OCI-M2 (cell line): ENCODE data around the gene OPALIN.
A peak's percentile ranks its signal among the peaks of the same experiment; 100 is the strongest.

Experiments
- DNase-seq: peaks from one replicate; lab custom pipeline; 2025; ENCODE audit not compliant: unreplicated experiment; lab: John Stamatoyannopoulos, UW

OPALIN gene, protein sequence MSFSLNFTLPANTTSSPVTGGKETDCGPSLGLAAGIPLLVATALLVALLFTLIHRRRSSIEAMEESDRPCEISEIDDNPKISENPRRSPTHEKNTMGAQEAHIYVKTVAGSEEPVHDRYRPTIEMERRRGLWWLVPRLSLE

DNA sequence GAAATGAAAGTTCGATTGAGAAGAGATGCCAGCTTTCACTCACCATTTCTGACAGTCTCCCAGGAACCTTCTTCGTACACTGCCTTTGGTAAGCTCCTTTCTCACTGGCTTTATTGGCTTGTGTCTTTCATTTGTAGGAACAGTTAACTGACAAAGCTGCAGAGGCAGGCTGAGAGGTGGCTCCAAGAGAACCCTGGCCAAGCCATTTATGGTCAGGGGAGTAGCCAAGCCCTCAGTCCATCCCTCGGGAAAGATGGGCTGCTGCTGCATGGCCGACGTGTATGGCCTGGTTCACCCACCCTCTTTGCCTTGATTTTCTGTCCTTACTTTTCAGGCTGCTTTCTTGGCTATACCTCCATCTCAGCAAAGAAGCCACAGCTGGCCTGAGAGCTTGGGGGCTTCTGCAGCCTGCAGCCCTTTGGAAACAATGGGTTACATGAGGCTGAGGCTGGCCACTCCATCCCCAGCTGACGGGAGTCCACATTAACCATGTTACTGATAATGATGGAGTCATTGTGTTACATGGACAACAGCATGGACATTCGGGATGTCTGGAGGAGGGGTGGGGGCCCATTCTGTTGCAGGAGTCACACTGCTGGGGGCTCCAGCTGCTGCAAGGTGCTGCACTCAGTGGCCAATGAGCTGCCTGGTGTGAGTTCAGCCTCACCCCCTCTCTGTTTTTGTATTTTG lies at the start of gene OPALIN:
Gene OPALIN (minus strand): TSS at position 152 of the 690 bp plus-strand sequence. CDS start 106 bp downstream, at position 46.
- no peak for DNase-seq

- DNase-seq: no peak
Measured at GRCh38 chr10:96408201-96408600, 49.4 kb upstream of the OPALIN start.

- DNase-seq: no peak
Measured at GRCh38 chr10:96407560-96408069, 48.8 kb upstream of the OPALIN start.

- no peak for DNase-seq
Measured at GRCh38 chr10:96406091-96406490, 47.3 kb upstream of the OPALIN start.

GRCh38 chr10:96402417-96403305 lies 43.9 kb upstream of the OPALIN start:
- DNase-seq: no peak

GRCh38 chr10:96401036-96401435 lies 42.2 kb upstream of the OPALIN start:
- no peak for DNase-seq

DNA sequence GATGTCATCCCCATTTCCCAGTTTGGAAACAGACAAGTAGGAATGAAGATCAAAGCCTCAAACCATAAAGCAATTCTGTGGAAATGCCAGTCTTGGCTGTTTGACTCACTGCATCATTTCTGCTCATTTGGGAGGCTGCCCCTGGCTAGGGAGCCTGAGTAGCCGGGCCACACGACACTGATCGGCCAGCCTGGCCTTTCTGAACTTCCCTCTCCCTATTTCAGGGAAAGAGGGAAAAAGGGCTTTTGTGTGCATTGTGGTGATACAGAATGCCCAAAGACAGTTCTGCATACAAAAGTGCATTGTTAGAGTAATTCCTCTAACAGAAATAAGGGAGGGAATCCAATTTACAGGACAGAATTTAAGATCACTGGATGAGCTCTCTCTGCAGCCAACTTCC lies 41.7 kb upstream of the OPALIN start:
- no peak for DNase-seq

GRCh38 chr10:96397902-96398301 lies 39.1 kb upstream of the OPALIN start:
- no peak for DNase-seq

GRCh38 chr10:96395931-96396877 lies 37.4 kb upstream of the OPALIN start:
- DNase-seq: no peak

DNA sequence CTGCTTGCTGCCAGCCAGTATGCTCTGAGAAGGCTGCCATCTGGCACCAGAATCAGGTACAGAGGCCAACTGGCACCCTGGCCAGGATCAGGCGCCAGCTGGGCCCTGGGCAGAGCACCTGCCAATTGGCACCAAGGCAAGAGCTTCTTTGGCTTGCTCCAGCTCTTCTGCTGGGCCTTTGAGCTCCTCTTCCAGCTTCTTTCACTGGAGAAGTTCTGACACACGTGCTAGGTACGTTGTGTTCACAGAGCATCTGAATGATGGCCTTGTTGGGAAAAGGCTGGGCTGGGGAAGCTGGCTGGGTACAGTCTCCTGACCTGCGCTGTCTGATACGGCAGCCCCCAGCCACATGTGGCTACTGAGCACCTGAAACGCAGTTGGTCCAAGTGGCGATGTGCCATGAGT lies 31.7 kb upstream of the OPALIN start:
- DNase-seq: no peak

GRCh38 chr10:96389785-96390184 lies 31.0 kb upstream of the OPALIN start:
- no peak for DNase-seq

- DNase-seq: no peak
Measured at GRCh38 chr10:96387601-96388000, 28.8 kb upstream of the OPALIN start.

DNA sequence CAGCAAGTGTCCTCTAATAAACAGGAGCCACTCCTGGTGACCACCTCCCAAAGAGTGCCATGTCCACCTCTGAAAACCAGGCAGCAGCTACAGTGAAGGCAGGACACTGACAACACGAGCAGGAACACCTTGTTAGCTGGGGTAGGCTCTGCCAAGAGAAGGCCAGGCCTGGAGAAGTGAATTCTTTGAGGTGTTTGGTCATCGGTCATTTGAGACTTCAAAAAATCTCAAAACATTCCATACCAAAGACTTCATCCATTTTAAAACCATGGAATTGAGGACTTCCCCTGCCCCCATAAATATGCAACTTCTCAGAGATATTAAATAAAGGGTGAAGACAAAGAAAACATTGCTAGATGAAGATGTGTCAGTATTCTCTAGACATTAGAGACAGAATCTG lies 28.4 kb upstream of the OPALIN start:
- DNase-seq: no peak

- DNase-seq: no peak
Measured at GRCh38 chr10:96384506-96384905, 25.7 kb upstream of the OPALIN start.

- DNase-seq: no peak
Measured at GRCh38 chr10:96380821-96381220, 22.0 kb upstream of the OPALIN start.

DNA sequence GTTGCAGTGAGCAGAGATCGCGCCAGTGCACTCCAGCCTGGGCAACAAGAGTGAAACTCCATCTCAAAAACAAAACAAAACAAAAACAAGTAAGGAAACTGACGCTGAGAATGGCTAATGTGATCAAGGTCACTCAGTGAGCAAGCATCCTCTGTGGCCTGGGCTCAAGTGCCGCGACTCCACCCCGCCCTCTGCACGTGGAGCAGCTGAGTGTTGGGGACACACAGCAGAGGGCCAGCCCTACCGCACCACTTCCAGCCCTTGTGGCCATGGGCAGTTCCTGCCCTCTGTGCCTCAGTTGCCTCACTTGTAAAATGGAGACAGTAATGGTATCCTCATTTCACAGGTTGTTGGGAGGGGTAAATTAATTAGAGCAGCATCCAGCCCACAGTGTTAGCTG lies 21.0 kb upstream of the OPALIN start:
- no peak for DNase-seq

GRCh38 chr10:96378741-96379140 lies 19.9 kb upstream of the OPALIN start:
- DNase-seq: no peak

DNA sequence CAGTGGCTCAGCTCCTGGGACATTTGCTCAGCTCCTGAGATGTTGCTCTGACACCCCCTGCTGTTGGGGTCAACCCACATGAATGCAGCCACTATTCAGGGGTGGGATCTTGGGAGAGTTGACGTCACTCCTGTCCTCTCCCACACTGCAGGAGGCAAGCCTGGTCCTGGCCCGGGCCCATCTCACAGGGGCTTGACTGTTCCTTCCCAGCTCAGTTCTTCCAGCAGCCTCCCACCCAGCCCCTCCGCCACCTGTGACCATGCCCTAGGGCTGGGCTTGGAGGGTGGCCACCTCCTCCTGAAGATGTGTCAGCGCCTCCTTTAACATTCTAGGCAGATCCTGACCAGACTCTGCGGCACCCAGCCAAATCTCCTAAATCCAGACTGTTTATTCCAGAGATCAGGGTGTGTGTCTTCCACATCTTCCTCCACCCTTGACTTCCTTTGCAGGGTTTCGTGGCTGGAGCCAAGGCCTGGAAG lies 19.1 kb upstream of the OPALIN start:
- DNase-seq: no peak

DNA sequence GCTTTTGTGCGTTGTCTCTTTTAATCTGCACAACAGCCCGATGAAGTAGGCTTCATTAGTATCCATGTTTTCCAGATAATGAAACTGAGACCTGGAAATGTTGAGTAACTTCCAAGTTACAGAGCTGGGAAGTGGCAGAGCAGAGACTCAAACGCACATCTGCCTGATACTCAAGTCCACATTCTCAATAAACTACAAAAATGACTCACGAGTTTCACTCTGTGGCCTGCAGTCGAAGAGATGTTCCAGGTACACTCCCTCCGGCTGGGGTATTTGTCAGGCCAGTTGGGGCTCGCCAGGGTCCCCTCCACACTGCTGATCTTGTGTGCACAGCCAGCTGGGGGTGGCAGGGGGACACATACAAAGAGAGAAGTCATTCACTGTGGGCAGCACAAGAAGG lies 17.7 kb upstream of the OPALIN start:
- DNase-seq: no peak

DNA sequence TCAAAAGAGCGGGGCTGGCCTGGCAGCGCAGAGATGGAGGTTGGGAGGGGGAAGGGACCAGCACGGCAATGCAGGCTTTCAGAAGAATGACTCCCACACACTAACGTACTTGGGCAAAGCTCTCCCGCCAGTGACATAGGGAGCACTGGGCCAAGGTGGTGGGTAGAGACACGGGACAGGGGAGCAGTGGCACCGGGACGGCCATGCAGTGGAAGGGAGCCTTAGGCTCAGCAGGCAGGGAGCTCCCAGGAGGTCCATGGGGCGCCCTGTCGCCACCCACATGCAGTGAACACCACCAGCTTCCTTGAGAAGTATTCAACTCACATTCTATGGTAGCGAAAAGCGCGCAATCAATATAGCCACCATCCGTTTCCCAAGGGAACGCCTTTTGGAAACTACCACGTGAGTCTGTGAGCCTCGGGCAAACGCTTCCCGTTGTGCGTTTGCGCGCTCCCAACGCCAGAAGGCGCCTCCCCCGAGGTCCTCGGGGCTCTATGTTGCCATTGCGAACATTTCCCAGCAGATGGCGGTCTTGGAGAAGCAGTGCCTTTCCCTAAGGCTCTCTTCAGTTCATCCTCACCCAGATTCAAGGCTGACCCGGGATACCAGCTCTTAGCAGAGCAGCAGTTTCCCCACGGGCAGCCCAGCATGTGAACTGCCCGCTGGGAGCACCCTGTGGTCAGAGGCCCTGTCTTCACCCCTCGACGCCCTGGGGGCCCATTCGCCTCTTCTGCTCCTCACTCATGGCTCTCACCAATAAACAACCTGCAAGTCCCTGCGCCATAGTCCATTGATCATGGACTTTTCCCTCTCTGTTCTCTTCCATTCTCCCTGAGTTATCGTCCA lies 16.4 kb upstream of the OPALIN start:
- peak; percentile 65 for DNase-seq
